K562 (cell line): Measurements from ENCODE around the gene ZSWIM6. TPM values are rescaled to one million over a fixed set of nuclear protein-coding genes. Genes with fewer than 3 reads are reported as not detected.

ENCODE experiments used
- CEBPB ChIP-seq: fragments of 450-650 bp; IDR thresholded peaks from 2 replicates; pipeline ENCODE4 v1.6.1; 2016; ENCODE audit warnings: missing genetic modification characterization, missing compliant biosample characterization
- HDAC2 ChIP-seq: fragments of 450-650 bp; IDR thresholded peaks from 2 replicates; pipeline ENCODE4 v1.6.1; 2016; ENCODE audit warnings: mild to moderate bottlenecking
- HMG20A ChIP-seq: fragments of 450-650 bp; formaldehyde crosslinking; conservative IDR thresholded peaks from 2 replicates; pipeline ENCODE4 v1.4.0; 2020; ENCODE audit warnings: mild to moderate bottlenecking, mixed read lengths
- HNRNPUL1 ChIP-seq: fragments of 200-400 bp; formaldehyde crosslinking; IDR thresholded peaks from 2 replicates; pipeline ENCODE4 v1.6.1; 2017; ENCODE audit warnings: low read length
- NFXL1 ChIP-seq: fragments of 450-650 bp; formaldehyde crosslinking; IDR thresholded peaks from 2 replicates; pipeline ENCODE4 v1.4.0; 2021; ENCODE audit warnings: mild to moderate bottlenecking
- PHF20 ChIP-seq: fragments of 450-650 bp; IDR thresholded peaks from 2 replicates; pipeline ENCODE4 v1.6.1; 2018; ENCODE audit not compliant: partially characterized antibody
- ZBTB17 ChIP-seq: fragments of 450-650 bp; formaldehyde crosslinking; IDR thresholded peaks from 2 replicates; pipeline ENCODE4 v1.4.0; 2020; ENCODE audit warnings: mild to moderate bottlenecking
- ZNF586 ChIP-seq: fragments of 450-650 bp; formaldehyde crosslinking; conservative IDR thresholded peaks from 2 replicates; pipeline ENCODE4 v1.4.0; 2020; ENCODE audit warnings: mild to moderate bottlenecking, moderate library complexity
- polyA plus RNA-seq, 8 experiments: library from polyadenylated mRNA; depleted of rRNA in 4 of 8; stranded (reverse) in 5 of 8; unstranded in 3 of 8; fragments of >200 nt; fragmentation: Nextera tagmentation in 2 of 8; fragmentation: Illumina TruSeq in 1 of 8; extraction: Ambion mirVana in 2 of 8; extraction: Trizol in 1 of 8; gene quantifications; 2 replicates each; pipeline versions ENCODE4 v1.2.1 to v1.2.3, GENCODE V29; 2011 to 2014; ENCODE audit warnings: inconsistent platforms in 1 of 8, missing spikeins in 1 of 8
- total RNA-seq, 7 experiments: library from RNA; depleted of rRNA in 6 of 7; stranded (reverse); fragments of >200 nt in 6 of 7; fragmentation: Illumina TruSeq in 2 of 7; extraction: Trizol in 2 of 7; gene quantifications; 2 replicates each; pipeline versions ENCODE4 v1.2.1 to v1.2.3, GENCODE V29; 2011 to 2021; ENCODE audit warnings: low replicate concordance in 1 of 7
- TF ChIP-seq, protein P1 (sequence below): fragments of 450-650 bp; IDR thresholded peaks from 2 replicates; pipeline ENCODE4 v1.7.1; 2018; ENCODE audit warnings: mild to moderate bottlenecking, low read depth; ENCODE audit not compliant: partially characterized antibody
- TF ChIP-seq, protein P2 (sequence below): IDR thresholded peaks from 3 replicates; pipeline ENCODE4 v1.6.1; 2011; ENCODE audit warnings: borderline replicate concordance, mild to moderate bottlenecking; ENCODE audit not compliant: insufficient read length, insufficient read depth

The ZSWIM6 gene
- total and polyA plus RNA-seq, 9 of the 15 experiments (the other 6 are each of a cell fraction or from before 2014, with no cell fraction given): 0.81 to 3.2 (median 2.0) TPM

DNA sequence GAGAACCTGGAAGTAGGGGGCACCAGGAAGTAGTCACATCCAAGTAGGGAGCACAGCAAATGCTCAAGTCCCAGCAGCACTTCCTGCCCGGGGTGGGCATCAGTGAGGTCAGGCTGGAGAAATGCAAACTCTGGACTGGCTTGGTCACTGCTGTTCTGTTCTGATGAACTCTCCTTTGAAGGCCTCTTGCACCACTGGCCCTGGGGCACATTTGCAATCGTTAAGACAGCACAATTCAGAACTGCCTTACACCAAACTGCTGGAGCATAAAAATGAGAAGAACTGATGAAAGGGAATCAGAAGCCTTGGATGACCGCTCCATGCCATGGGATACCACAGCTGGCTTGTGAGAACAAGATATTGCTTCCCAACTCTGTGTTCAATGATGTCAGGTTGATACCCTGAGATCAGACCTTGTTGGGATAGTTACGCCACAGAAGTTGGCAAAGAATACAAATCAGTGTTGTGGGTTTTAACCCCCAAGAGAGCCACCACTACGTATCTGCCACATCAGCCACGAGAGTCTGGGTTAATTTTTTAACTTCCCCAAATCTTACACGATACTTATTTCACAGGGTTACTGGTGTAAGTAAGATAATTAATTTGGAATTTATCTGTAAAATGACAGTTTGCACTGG is 42.3 kb upstream of the ZSWIM6 start (continued):
- TF ChIP-seq, protein P1, sequence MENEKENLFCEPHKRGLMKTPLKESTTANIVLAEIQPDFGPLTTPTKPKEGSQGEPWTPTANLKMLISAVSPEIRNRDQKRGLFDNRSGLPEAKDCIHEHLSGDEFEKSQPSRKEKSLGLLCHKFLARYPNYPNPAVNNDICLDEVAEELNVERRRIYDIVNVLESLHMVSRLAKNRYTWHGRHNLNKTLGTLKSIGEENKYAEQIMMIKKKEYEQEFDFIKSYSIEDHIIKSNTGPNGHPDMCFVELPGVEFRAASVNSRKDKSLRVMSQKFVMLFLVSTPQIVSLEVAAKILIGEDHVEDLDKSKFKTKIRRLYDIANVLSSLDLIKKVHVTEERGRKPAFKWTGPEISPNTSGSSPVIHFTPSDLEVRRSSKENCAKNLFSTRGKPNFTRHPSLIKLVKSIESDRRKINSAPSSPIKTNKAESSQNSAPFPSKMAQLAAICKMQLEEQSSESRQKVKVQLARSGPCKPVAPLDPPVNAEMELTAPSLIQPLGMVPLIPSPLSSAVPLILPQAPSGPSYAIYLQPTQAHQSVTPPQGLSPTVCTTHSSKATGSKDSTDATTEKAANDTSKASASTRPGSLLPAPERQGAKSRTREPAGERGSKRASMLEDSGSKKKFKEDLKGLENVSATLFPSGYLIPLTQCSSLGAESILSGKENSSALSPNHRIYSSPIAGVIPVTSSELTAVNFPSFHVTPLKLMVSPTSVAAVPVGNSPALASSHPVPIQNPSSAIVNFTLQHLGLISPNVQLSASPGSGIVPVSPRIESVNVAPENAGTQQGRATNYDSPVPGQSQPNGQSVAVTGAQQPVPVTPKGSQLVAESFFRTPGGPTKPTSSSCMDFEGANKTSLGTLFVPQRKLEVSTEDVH: no peak
- no peak for TF ChIP-seq ZBTB17 (CRISPR knock-in tag)
- TF ChIP-seq PHF20: no peak
- no peak for TF ChIP-seq CEBPB (tag)
- TF ChIP-seq ZNF586 (CRISPR knock-in tag): no peak
- TF ChIP-seq, protein P2, sequence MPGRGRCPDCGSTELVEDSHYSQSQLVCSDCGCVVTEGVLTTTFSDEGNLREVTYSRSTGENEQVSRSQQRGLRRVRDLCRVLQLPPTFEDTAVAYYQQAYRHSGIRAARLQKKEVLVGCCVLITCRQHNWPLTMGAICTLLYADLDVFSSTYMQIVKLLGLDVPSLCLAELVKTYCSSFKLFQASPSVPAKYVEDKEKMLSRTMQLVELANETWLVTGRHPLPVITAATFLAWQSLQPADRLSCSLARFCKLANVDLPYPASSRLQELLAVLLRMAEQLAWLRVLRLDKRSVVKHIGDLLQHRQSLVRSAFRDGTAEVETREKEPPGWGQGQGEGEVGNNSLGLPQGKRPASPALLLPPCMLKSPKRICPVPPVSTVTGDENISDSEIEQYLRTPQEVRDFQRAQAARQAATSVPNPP: no peak
- TF ChIP-seq HNRNPUL1: no peak
- TF ChIP-seq HMG20A: no peak
- no peak for TF ChIP-seq NFXL1 (CRISPR knock-in tag)
- no peak for TF ChIP-seq HDAC2
